IMR-90 (cell line): ENCODE data around the gene ATP9B. TPM values are rescaled to one million over a fixed set of nuclear protein-coding genes. Genes with fewer than 3 reads are reported as not detected.

Experiments used
- ATAC-seq: fragments of 200-7000 bp; cut with Tn5 transposase; 2 replicates; pipeline ENCODE4 v1.9.1; 2020; ENCODE audit warnings: low read depth, mild to moderate bottlenecking, moderate library complexity
- BruUV-seq: library from RNA; stranded (reverse); fragments of 400-500 nt; replicated peaks from 2 replicates; lab custom pipeline; 2021; lab: Mats Ljungman, UMichigan
- CTCF ChIA-PET: fragments of 300-600 bp; formaldehyde crosslinking; extraction: SDS; loops from one replicate; lab custom pipeline; 2021; ENCODE audit warnings: antibody characterized with exemption; lab: Yijun Ruan, JAX
- POLR2A ChIA-PET: fragments of 300-600 bp; sonication (Branson Sonifier 250); formaldehyde crosslinking; loops from one replicate; lab custom pipeline; 2022; ENCODE audit warnings: antibody characterized with exemption; ENCODE audit not compliant: unreplicated experiment; lab: Charles Lee
- DNase-seq: peaks from one replicate; pipeline ENCODE4 v3.0.0; 2013
- H2AFZ ChIP-seq: replicated peaks from 2 replicates; pipeline ENCODE3; 2013; ENCODE audit warnings: low read length, mild to moderate bottlenecking; ENCODE audit not compliant: poor library complexity
- H2AK5ac ChIP-seq: 2 replicates; pipeline ENCODE4 v1.6.1; 2013; ENCODE audit warnings: low read depth, low read length, inconsistent platforms
- H2AK9ac ChIP-seq: replicated peaks from 2 replicates; pipeline ENCODE3; 2013; ENCODE audit warnings: mild to moderate bottlenecking, low read depth, low read length, moderate library complexity; ENCODE audit not compliant: poor library complexity
- H2BK120ac ChIP-seq: 2 replicates; pipeline ENCODE4 v1.6.1; 2013; ENCODE audit warnings: low read depth, low read length, inconsistent platforms
- H2BK15ac ChIP-seq: 3 replicates; pipeline ENCODE4 v1.6.1; 2013; ENCODE audit warnings: low read depth, low read length, inconsistent platforms
- H2BK20ac ChIP-seq: 2 replicates; pipeline ENCODE4 v1.6.1; 2013; ENCODE audit warnings: low read depth, mild to moderate bottlenecking, inconsistent platforms, low read length, moderate library complexity
- H2BK5ac ChIP-seq: 2 replicates; pipeline ENCODE4 v1.6.1; 2013; ENCODE audit warnings: mild to moderate bottlenecking, low read depth, low read length, inconsistent platforms; ENCODE audit not compliant: poor library complexity, severe bottlenecking
- H3K14ac ChIP-seq: replicated peaks from 2 replicates; pipeline ENCODE4 v1.6.1; 2013; ENCODE audit warnings: low read depth, low read length, inconsistent platforms
- H3K18ac ChIP-seq: 2 replicates; pipeline ENCODE4 v1.6.1; 2013; ENCODE audit warnings: low read depth, low read length, control low read depth
- H3K23ac ChIP-seq: 2 replicates; pipeline ENCODE4 v1.6.1; 2013; ENCODE audit warnings: low read depth, low read length, inconsistent platforms
- H3K27ac ChIP-seq: 2 replicates; pipeline ENCODE4 v1.5.1; 2013; ENCODE audit warnings: mild to moderate bottlenecking, control low read depth, low read length; ENCODE audit not compliant: insufficient read depth
- H3K27me3 ChIP-seq: 2 replicates; pipeline ENCODE4 v1.6.1; 2013; ENCODE audit warnings: low read length; ENCODE audit not compliant: control insufficient read depth, insufficient read depth
- H3K36me3 ChIP-seq: 2 replicates; pipeline ENCODE4 v1.6.1; 2013; ENCODE audit warnings: low read length, mixed read lengths; ENCODE audit not compliant: control insufficient read depth, insufficient read depth
- H3K4ac ChIP-seq: 2 replicates; pipeline ENCODE4 v1.6.1; 2013; ENCODE audit warnings: low read depth, low read length, inconsistent platforms
- H3K4me1 ChIP-seq: 2 replicates; pipeline ENCODE4 v1.6.1; 2013; ENCODE audit warnings: low read length, mixed read lengths; ENCODE audit not compliant: control insufficient read depth, insufficient read depth
- H3K4me2 ChIP-seq: 2 replicates; pipeline ENCODE4 v1.6.1; 2013; ENCODE audit warnings: low read depth, mild to moderate bottlenecking, control low read depth, low read length, moderate library complexity
- H3K4me3 ChIP-seq: 2 replicates; pipeline ENCODE4 v1.5.1; 2013; ENCODE audit warnings: low read depth, mild to moderate bottlenecking, control low read depth, low read length, moderate library complexity; ENCODE audit not compliant: insufficient read depth
- H3K56ac ChIP-seq: 2 replicates; pipeline ENCODE4 v1.6.1; 2013; ENCODE audit warnings: low read length, inconsistent platforms; ENCODE audit not compliant: insufficient read depth; ENCODE audit errors: extremely low read depth
- H3K79me1 ChIP-seq, 2 experiments: 2 replicates each; pipeline ENCODE4 v1.6.1; 2013; ENCODE audit warnings: low read length in 2 of 2, inconsistent platforms in 1 of 2, low read depth in 1 of 2
- H3K9ac ChIP-seq: 2 replicates; pipeline ENCODE4 v1.6.1; 2013; ENCODE audit warnings: low read depth, low read length, control low read depth
- H3K9me1 ChIP-seq: 2 replicates; pipeline ENCODE4 v1.6.1; 2013; ENCODE audit warnings: low read length, inconsistent platforms; ENCODE audit not compliant: insufficient read depth
- H3K9me3 ChIP-seq: 2 replicates; pipeline ENCODE4 v1.6.1; 2013; ENCODE audit warnings: low read length; ENCODE audit not compliant: control insufficient read depth, insufficient read depth
- H4K20me1 ChIP-seq: 2 replicates; pipeline ENCODE4 v1.6.1; 2013; ENCODE audit warnings: low read length, inconsistent platforms; ENCODE audit not compliant: insufficient read depth
- H4K5ac ChIP-seq: 2 replicates; pipeline ENCODE4 v1.6.1; 2013; ENCODE audit warnings: mild to moderate bottlenecking, low read depth, low read length, control low read depth
- H4K8ac ChIP-seq, 2 experiments: 2 replicates each; pipeline ENCODE4 v1.6.1; 2013; ENCODE audit warnings: low read depth in 2 of 2, low read length in 2 of 2, control low read depth in 1 of 2, inconsistent platforms in 1 of 2
- H4K91ac ChIP-seq: 2 replicates; pipeline ENCODE4 v1.6.1; 2013; ENCODE audit warnings: low read depth, low read length, inconsistent platforms; ENCODE audit not compliant: insufficient read depth
- BHLHE40 ChIP-seq: fragments of 150-350 bp; IDR thresholded peaks from 2 replicates; pipeline ENCODE4 v1.6.1; 2016; ENCODE audit warnings: mild to moderate bottlenecking, low read depth, low read length
- CEBPB ChIP-seq: IDR thresholded peaks from 2 replicates; pipeline ENCODE4 v1.6.1; 2012; ENCODE audit warnings: low read depth, low read length, improper control_type of control experiment
- CHD1 ChIP-seq: IDR thresholded peaks from 2 replicates; pipeline ENCODE4 v1.6.1; 2012; ENCODE audit warnings: low read depth, low read length, improper control_type of control experiment
- CTCF ChIP-seq: conservative IDR thresholded peaks from 2 replicates; pipeline ENCODE4 v1.5.1; 2012; ENCODE audit warnings: mild to moderate bottlenecking, low read depth, low read length, improper control_type of control experiment
- FOS ChIP-seq: fragments of 150-350 bp; IDR thresholded peaks from 2 replicates; pipeline ENCODE4 v1.6.1; 2016; ENCODE audit warnings: low read depth, low read length
- MAFK ChIP-seq: IDR thresholded peaks from 2 replicates; pipeline ENCODE4 v1.6.1; 2012; ENCODE audit warnings: low read depth, low read length, improper control_type of control experiment
- MAZ ChIP-seq: IDR thresholded peaks from 2 replicates; pipeline ENCODE4 v1.6.1; 2012; ENCODE audit warnings: low read depth, mild to moderate bottlenecking, low read length, improper control_type of control experiment, moderate library complexity, borderline replicate concordance
- MXI1 ChIP-seq: IDR thresholded peaks from 2 replicates; pipeline ENCODE4 v1.6.1; 2012; ENCODE audit warnings: low read depth, mild to moderate bottlenecking, low read length, moderate library complexity, borderline replicate concordance
- NFE2L2 ChIP-seq: fragments of 150-350 bp; IDR thresholded peaks from 2 replicates; pipeline ENCODE4 v1.6.1; 2016; ENCODE audit warnings: low read depth, mild to moderate bottlenecking, low read length
- POLR2A ChIP-seq: IDR thresholded peaks from 2 replicates; pipeline ENCODE4 v1.6.1; 2012; ENCODE audit warnings: mild to moderate bottlenecking, low read depth, low read length
- RAD21 ChIP-seq: IDR thresholded peaks from 2 replicates; pipeline ENCODE4 v1.6.1; 2012; ENCODE audit warnings: low read length, improper control_type of control experiment
- RCOR1 ChIP-seq: IDR thresholded peaks from 2 replicates; pipeline ENCODE4 v1.6.1; 2012; ENCODE audit warnings: mild to moderate bottlenecking, low read length, improper control_type of control experiment; ENCODE audit not compliant: insufficient replicate concordance
- RFX5 ChIP-seq: IDR thresholded peaks from 2 replicates; pipeline ENCODE4 v1.8.0; 2012; ENCODE audit warnings: low read depth, mild to moderate bottlenecking, low read length, moderate library complexity
- SMC3 ChIP-seq: fragments of 150-350 bp; IDR thresholded peaks from 2 replicates; pipeline ENCODE4 v1.6.1; 2016; ENCODE audit warnings: low read depth, mild to moderate bottlenecking, antibody characterized with exemption, low read length, moderate library complexity
- WGBS, 2 experiments: methylation state at CpG; one replicate each; pipeline versions ENCODE4 v1.1.5 to v1.1.7; 2013; ENCODE audit warnings: missing lambda C conversion rate in 2 of 2; ENCODE audit not compliant: insufficient read length in 1 of 2; ENCODE audit errors: extremely low coverage in 2 of 2; 5-methylcytosine and 5-hydroxymethylcytosine counted together
- dilution Hi-C: fragments of 300-500 bp; cut with HindIII; formaldehyde crosslinking; loops from one replicate; pipeline ENCODE4 v1.14.3; 2018; ENCODE audit warnings: low sequenced_read_pairs; ENCODE audit not compliant: unreplicated experiment
- in situ Hi-C: fragments of 300-500 bp; cut with MboI; formaldehyde crosslinking; loops from 3 replicates; pipeline ENCODE4 v1.14.3; 2019; ENCODE audit warnings: low sequenced_read_pairs, inconsistent platforms, mixed read lengths
- intact Hi-C: fragments of 100-400 bp; cut with micrococcal nuclease; formaldehyde crosslinking; loops from 2 replicates; pipeline ENCODE4 v1.10.0; 2022
- polyA plus RNA-seq, 3 experiments: library from polyadenylated mRNA; depleted of rRNA; stranded (reverse); fragments of >200 nt; gene quantifications; 2 replicates each; pipeline ENCODE4 v1.2.3, GENCODE V29; 2012; ENCODE audit warnings: low replicate concordance in 1 of 3
- total RNA-seq: library from RNA; depleted of rRNA; stranded (reverse); fragments of >200 nt; gene quantifications from 2 replicates; pipeline ENCODE4 v1.2.3, GENCODE V29; 2012
- TF ChIP-seq, protein P1 (sequence below): fragments of 150-350 bp; IDR thresholded peaks from 2 replicates; pipeline ENCODE4 v1.6.1; 2016; ENCODE audit warnings: low read depth, mild to moderate bottlenecking, low read length, moderate library complexity, borderline replicate concordance
- TF ChIP-seq, protein P2 (sequence below): fragments of 150-350 bp; IDR thresholded peaks from 2 replicates; pipeline ENCODE4 v1.6.1; 2017; ENCODE audit warnings: mild to moderate bottlenecking, antibody characterized with exemption, low read length, low read depth

Gene ATP9B
- total and polyA plus RNA-seq, 2 of the 4 experiments (the other 2 are of a cell fraction) = 11.0 to 11.5 TPM

DNA sequence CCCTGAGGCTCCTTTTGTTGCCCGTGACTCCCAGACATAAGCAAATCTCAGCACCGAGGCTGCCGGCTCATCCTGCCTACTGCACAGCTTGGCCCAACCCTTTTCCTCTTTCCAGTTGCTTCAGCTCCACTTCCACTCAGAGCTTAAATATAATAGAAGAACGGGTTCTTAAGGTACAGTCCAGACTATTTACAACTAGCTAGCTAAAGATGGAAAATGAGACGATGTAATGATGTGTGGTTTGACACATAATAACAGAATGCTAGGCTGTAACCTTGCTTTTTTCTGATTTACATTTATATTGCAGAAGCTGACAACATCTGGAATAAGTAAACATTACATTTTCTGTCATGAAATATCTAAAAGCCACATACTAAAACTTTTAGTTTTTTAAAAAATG, 26.9 kb upstream of the ATP9B start:
- Histone ChIP-seq H2BK20ac (no peak overlapping the region), H2BK15ac (no peak overlapping the region), H4K91ac (no peak overlapping the region), H2BK5ac (no peak overlapping the region), H3K79me1 (no peaks in the 10 kb centered on the region), H3K4ac (no peak overlapping the region), H4K5ac (no peak overlapping the region), H3K18ac (no peak overlapping the region), H3K4me3 (no peak overlapping the region), H3K27ac (no peak overlapping the region), H3K4me2 (no peak overlapping the region), H3K9me1 (no peaks in the 10 kb centered on the region), H3K9ac (no peak overlapping the region), H2AK9ac (no peak overlapping the region), H3K23ac (no peak overlapping the region), H3K4me1 (no peaks in the 10 kb centered on the region), H3K56ac (no peak overlapping the region), H3K14ac (no peak overlapping the region), H3K9me3 (peaks cover 2% of the 10 kb centered on the region; the same call in 1 of the 2 replicates), H4K20me1 (no peaks in the 10 kb centered on the region), H4K8ac (no peak overlapping the region), H3K36me3 (no peaks in the 10 kb centered on the region), H3K27me3 (no peaks in the 10 kb centered on the region), H2AK5ac (no peak overlapping the region), H2BK120ac (no peak overlapping the region), H2AFZ (no peak overlapping the region)
- ATAC-seq (peak; percentile 29; the same call in 1 of the 2 replicates), DNase-seq (no peak)
- intact Hi-C loops (no loop called here), in situ Hi-C loops (no loop called here), dilution Hi-C loops (no loop called here)
- TF ChIP-seq FOS (no peak), MXI1 (no peak), CHD1 (no peak), NFE2L2 (no peak), SMC3 (no peak), BHLHE40 (no peak), CTCF (no peak), RAD21 (no peak), CEBPB (no peak), MAFK (no peak), MAZ (no peak), RFX5 (no peak), RCOR1 (no peak), POLR2A (no peak)
- TF ChIP-seq, protein P1, sequence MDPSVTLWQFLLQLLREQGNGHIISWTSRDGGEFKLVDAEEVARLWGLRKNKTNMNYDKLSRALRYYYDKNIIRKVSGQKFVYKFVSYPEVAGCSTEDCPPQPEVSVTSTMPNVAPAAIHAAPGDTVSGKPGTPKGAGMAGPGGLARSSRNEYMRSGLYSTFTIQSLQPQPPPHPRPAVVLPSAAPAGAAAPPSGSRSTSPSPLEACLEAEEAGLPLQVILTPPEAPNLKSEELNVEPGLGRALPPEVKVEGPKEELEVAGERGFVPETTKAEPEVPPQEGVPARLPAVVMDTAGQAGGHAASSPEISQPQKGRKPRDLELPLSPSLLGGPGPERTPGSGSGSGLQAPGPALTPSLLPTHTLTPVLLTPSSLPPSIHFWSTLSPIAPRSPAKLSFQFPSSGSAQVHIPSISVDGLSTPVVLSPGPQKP = no peak
- TF ChIP-seq, protein P2, sequence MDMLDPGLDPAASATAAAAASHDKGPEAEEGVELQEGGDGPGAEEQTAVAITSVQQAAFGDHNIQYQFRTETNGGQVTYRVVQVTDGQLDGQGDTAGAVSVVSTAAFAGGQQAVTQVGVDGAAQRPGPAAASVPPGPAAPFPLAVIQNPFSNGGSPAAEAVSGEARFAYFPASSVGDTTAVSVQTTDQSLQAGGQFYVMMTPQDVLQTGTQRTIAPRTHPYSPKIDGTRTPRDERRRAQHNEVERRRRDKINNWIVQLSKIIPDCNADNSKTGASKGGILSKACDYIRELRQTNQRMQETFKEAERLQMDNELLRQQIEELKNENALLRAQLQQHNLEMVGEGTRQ = no peak
- ChIA-PET CTCF (no interaction called here), POLR2A (no interaction called here)
- no CpG with 5 or more reads among the region's 5 CpGs for WGBS, 2 experiments
- BruUV-seq = no TSS peak
